Activated CD4-positive, alpha-beta memory T cell treated with anti-CD3 and anti-CD28 coated beads, Interleukin-2, amount 10 ng/mL, durations not matched to agents 7 days and 5 days (primary cell): ENCODE data around the gene HPSE. TPM values are rescaled to one million over a fixed set of nuclear protein-coding genes. Genes with fewer than 3 reads are reported as not detected.

Experiments used
- CTCF ChIA-PET: fragments of 350-600 bp; sonication (Branson Sonifier 250); formaldehyde crosslinking; loops from one replicate; lab custom pipeline; 2021; ENCODE audit warnings: antibody characterized with exemption, inconsistent platforms; lab: Charles Lee
- POLR2A ChIA-PET: fragments of 350-600 bp; sonication (Branson Sonifier 250); formaldehyde crosslinking; loops from one replicate; lab custom pipeline; 2021; ENCODE audit warnings: antibody characterized with exemption; lab: Charles Lee
- DNase-seq: peaks from one replicate; pipeline ENCODE4 v3.0.0-alpha.2; 2020
- H3K27ac Mint-ChIP-seq: one replicate; pipeline ENCODE4 v1.8.0; 2021; ENCODE audit warnings: mild to moderate bottlenecking, mixed read lengths
- H3K27me3 Mint-ChIP-seq: one replicate; pipeline ENCODE4 v1.8.0; 2021; ENCODE audit warnings: mixed read lengths
- H3K36me3 Mint-ChIP-seq: one replicate; pipeline ENCODE4 v1.8.0; 2021; ENCODE audit warnings: low read depth, mixed read lengths
- H3K4me1 Mint-ChIP-seq: one replicate; pipeline ENCODE4 v1.8.0; 2021; ENCODE audit warnings: mixed read lengths
- H3K4me3 Mint-ChIP-seq: one replicate; pipeline ENCODE4 v1.8.0; 2021; ENCODE audit warnings: mild to moderate bottlenecking, mixed read lengths
- H3K9me3 Mint-ChIP-seq: one replicate; pipeline ENCODE4 v1.8.0; 2021; ENCODE audit warnings: mixed read lengths
- total RNA-seq, 2 experiments: library from RNA; stranded (reverse); gene quantifications; one replicate each; pipeline ENCODE4 v1.2.3, GENCODE V29; 2021

The HPSE gene
- total RNA-seq, 2 experiments from 2014 or later, result 30.4 to 32.7 TPM

GRCh38 chr4:83360018-83360417, 25.4 kb upstream of the HPSE start:
- ChIA-PET CTCF (no interaction called here), POLR2A (interaction anchor here (1.0 kb wide), 1 partner anchor 9 kb away, joined by 3 read pairs; no protein-coding TSS in a partner anchor)
- no peak overlapping the region for H3K4me3 Mint-ChIP-seq

GRCh38 chr4:83358410-83358809, 23.8 kb upstream of the HPSE start:
- Mint-ChIP-seq H3K9me3 (peaks cover 8% of the 10 kb centered on the region), H3K27me3 (no peaks in the 10 kb centered on the region), H3K4me3 (no peak overlapping the region), H3K4me1 (peaks cover 13% of the 10 kb centered on the region), H3K36me3 (no peaks in the 10 kb centered on the region), H3K27ac (no peak overlapping the region)
- POLR2A ChIA-PET, result no interaction called here
- no peak for DNase-seq
- CTCF ChIA-PET, result interaction anchor here (1.3 kb wide), 1 partner anchor 17 kb away, joined by 3 read pairs; no protein-coding TSS in a partner anchor

More at GRCh38 chr4:83360018-83360417, 25.4 kb upstream of the HPSE start:
- Mint-ChIP-seq H3K9me3 (peaks cover 3% of the 10 kb centered on the region), H3K4me1 (peaks cover 13% of the 10 kb centered on the region), H3K36me3 (no peaks in the 10 kb centered on the region), H3K27me3 (no peaks in the 10 kb centered on the region), H3K27ac (no peak overlapping the region)
- DNase-seq, result no peak

- Mint-ChIP-seq H3K9me3 (peaks cover 8% of the 10 kb centered on the region), H3K4me3 (no peak overlapping the region)
- CTCF ChIA-PET, result interaction anchor here (1.1 kb wide), 1 partner anchor 72 kb away, joined by 3 read pairs; the partner anchor contains the start of gene COQ2
Observed at GRCh38 chr4:83356899-83357661, 22.4 kb upstream of the HPSE start.

GRCh38 chr4:83353516-83353915, 18.9 kb upstream of the HPSE start:
- H3K4me3 Mint-ChIP-seq, result no peak overlapping the region
- H3K27ac Mint-ChIP-seq, result no peak overlapping the region
- no peaks in the 10 kb centered on the region for H3K27me3 Mint-ChIP-seq
- H3K9me3 Mint-ChIP-seq, result peaks cover 15% of the 10 kb centered on the region
- no peaks in the 10 kb centered on the region for H3K36me3 Mint-ChIP-seq
- ChIA-PET CTCF (no interaction called here), POLR2A (no interaction called here)
- peaks cover 27% of the 10 kb centered on the region for H3K4me1 Mint-ChIP-seq
- DNase-seq, result no peak

More at GRCh38 chr4:83356899-83357661, 22.4 kb upstream of the HPSE start:
- no peaks in the 10 kb centered on the region for H3K27me3 Mint-ChIP-seq
- peak overlapping the region; percentile 41 for H3K27ac Mint-ChIP-seq
- H3K36me3 Mint-ChIP-seq, result no peaks in the 10 kb centered on the region
- POLR2A ChIA-PET, result interaction anchor here (1.0 to 1.4 kb wide), 3 partner anchors 24 to 98 kb away, joined by 3 to 5 read pairs (median 5); partner anchors contain the start of genes COQ2, HELQ and MRPS18C
- H3K4me1 Mint-ChIP-seq, result peaks cover 13% of the 10 kb centered on the region
- DNase-seq, result no peak

- H3K27ac Mint-ChIP-seq, result no peak overlapping the region
- H3K4me1 Mint-ChIP-seq, result peaks cover 14% of the 10 kb centered on the region
- no peak for DNase-seq
- H3K9me3 Mint-ChIP-seq, result peaks cover 29% of the 10 kb centered on the region
- ChIA-PET POLR2A (interaction anchor here (1.0 kb wide), 1 partner anchor 13 kb away, joined by 4 read pairs; the partner anchor contains the start of gene HPSE), CTCF (no interaction called here)
- peaks cover 23% of the 10 kb centered on the region for H3K36me3 Mint-ChIP-seq
- H3K27me3 Mint-ChIP-seq, result peaks cover 6% of the 10 kb centered on the region
- no peak overlapping the region for H3K4me3 Mint-ChIP-seq
Observed at GRCh38 chr4:83348074-83348473, 13.4 kb upstream of the HPSE start.

GRCh38 chr4:83342476-83342875, 7.8 kb upstream of the HPSE start:
- peaks cover 20% of the 10 kb centered on the region for H3K9me3 Mint-ChIP-seq
- DNase-seq, result no peak
- ChIA-PET POLR2A (no interaction called here), CTCF (no interaction called here)
- H3K27ac Mint-ChIP-seq, result no peak overlapping the region
- H3K36me3 Mint-ChIP-seq, result peaks cover 25% of the 10 kb centered on the region
- peaks cover 14% of the 10 kb centered on the region for H3K27me3 Mint-ChIP-seq
- no peak overlapping the region for H3K4me3 Mint-ChIP-seq
- H3K4me1 Mint-ChIP-seq, result peaks cover 16% of the 10 kb centered on the region

GRCh38 chr4:83340692-83341343, 6.2 kb upstream of the HPSE start:
- H3K36me3 Mint-ChIP-seq, result peaks cover 10% of the 10 kb centered on the region
- ChIA-PET CTCF (interaction anchor here (1.0 to 1.3 kb wide), 2 partner anchors 18 to 57 kb away, joined by 3 read pairs; partner anchors contain the start of gene COQ2), POLR2A (no interaction called here)
- H3K4me3 Mint-ChIP-seq, result peak overlapping the region; percentile 31
- peaks cover 7% of the 10 kb centered on the region for H3K9me3 Mint-ChIP-seq
- peaks cover 16% of the 10 kb centered on the region for H3K4me1 Mint-ChIP-seq
- H3K27me3 Mint-ChIP-seq, result peaks cover 23% of the 10 kb centered on the region
- peak; percentile 54 for DNase-seq
- peak overlapping the region; percentile 21 for H3K27ac Mint-ChIP-seq

- Mint-ChIP-seq H3K36me3 (peaks cover 9% of the 10 kb centered on the region), H3K4me1 (peaks cover 24% of the 10 kb centered on the region), H3K27me3 (peaks cover 27% of the 10 kb centered on the region), H3K4me3 (no peak overlapping the region), H3K27ac (no peak overlapping the region), H3K9me3 (peaks cover 5% of the 10 kb centered on the region)
- POLR2A ChIA-PET, result no interaction called here
- CTCF ChIA-PET, result no interaction called here
- DNase-seq, result no peak
Observed at GRCh38 chr4:83339573-83339972, 4.9 kb upstream of the HPSE start.

- Mint-ChIP-seq H3K27ac (no peak overlapping the region), H3K4me3 (peak overlapping the region; percentile 79), H3K27me3 (peaks cover 21% of the 10 kb centered on the region), H3K4me1 (peaks cover 38% of the 10 kb centered on the region), H3K9me3 (peaks cover 5% of the 10 kb centered on the region), H3K36me3 (peaks cover 21% of the 10 kb centered on the region)
- no peak for DNase-seq
- POLR2A ChIA-PET, result interaction anchor here (0.9 to 2.1 kb wide), 4 partner anchors 14 to 119 kb away, joined by 3 to 6 read pairs (median 4); partner anchors contain the start of gene HELQ
- CTCF ChIA-PET, result interaction anchor here (0.5 kb wide), 1 partner anchor 54 kb away, joined by 3 read pairs; no protein-coding TSS in a partner anchor
Observed at GRCh38 chr4:83335701-83336100, 1.1 kb upstream of the HPSE start.

GRCh38 chr4:83331956-83332355, 2.7 kb downstream of the HPSE start:
- DNase-seq, result no peak
- no peak overlapping the region for H3K27ac Mint-ChIP-seq
- no peak overlapping the region for H3K4me3 Mint-ChIP-seq
- ChIA-PET CTCF (no interaction called here), POLR2A (no interaction called here)
- H3K4me1 Mint-ChIP-seq, result peaks cover 42% of the 10 kb centered on the region
- no peaks in the 10 kb centered on the region for H3K9me3 Mint-ChIP-seq
- H3K27me3 Mint-ChIP-seq, result peaks cover 10% of the 10 kb centered on the region
- peaks cover 34% of the 10 kb centered on the region for H3K36me3 Mint-ChIP-seq

GRCh38 chr4:83329521-83330110, 5.0 kb downstream of the HPSE start:
- Mint-ChIP-seq H3K4me1 (peaks cover 34% of the 10 kb centered on the region), H3K27ac (no peak overlapping the region), H3K9me3 (no peaks in the 10 kb centered on the region), H3K36me3 (peaks cover 47% of the 10 kb centered on the region), H3K27me3 (no peaks in the 10 kb centered on the region), H3K4me3 (no peak overlapping the region)
- DNase-seq, result no peak
- CTCF ChIA-PET, result interaction anchor here (0.6 to 1.6 kb wide), 3 partner anchors 10 to 468 kb away, joined by 3 to 5 read pairs (median 3); partner anchors contain the start of gene COQ2
- POLR2A ChIA-PET, result interaction anchor here (1.2 kb wide), 1 partner anchor 45 kb away, joined by 3 read pairs; the partner anchor contains the start of gene COQ2

GRCh38 chr4:83328521-83329187, 6.0 kb downstream of the HPSE start:
- H3K27ac Mint-ChIP-seq, result no peak overlapping the region
- ChIA-PET POLR2A (interaction anchor here (1.2 kb wide), 1 partner anchor 44 kb away, joined by 3 read pairs; the partner anchor contains the start of gene COQ2), CTCF (interaction anchor here (1.5 to 1.6 kb wide), 2 partner anchors 9 to 45 kb away, joined by 3 to 5 read pairs; partner anchors contain the start of gene COQ2)
- no peaks in the 10 kb centered on the region for H3K9me3 Mint-ChIP-seq
- H3K36me3 Mint-ChIP-seq, result peaks cover 47% of the 10 kb centered on the region
- H3K4me1 Mint-ChIP-seq, result peaks cover 26% of the 10 kb centered on the region
- no peak overlapping the region for H3K4me3 Mint-ChIP-seq
- no peaks in the 10 kb centered on the region for H3K27me3 Mint-ChIP-seq
- no peak for DNase-seq
